Measurements from ENCODE around the gene DCDC2C.

- TF ChIP-seq POLR2A (IDR thresholded peaks at IDR 0.05) (no peak), CTCF (IDR thresholded peaks at IDR 0.05) (no peak)
Measured at GRCh38 chr2:3776311-3776710, 72.9 kb downstream of the DCDC2C start.
